Psoas muscle (tissue), 8 donors: ENCODE data around the gene CCSER2. TPM values are rescaled to one million over a fixed set of nuclear protein-coding genes. Genes with fewer than 3 reads are reported as not detected.

Source experiments
- ATAC-seq, 4 donors: fragments of 200-7000 bp; cut with Tn5 transposase; one replicate each; pipeline ENCODE4 v1.9.1; 2020; ENCODE audit warnings: moderate library complexity in 3 of 4, mild to moderate bottlenecking in 2 of 4
- DNase-seq, 2 donors: peaks; one replicate each; pipeline ENCODE4 v3.0.0-alpha.2; 2020
- H3K27ac ChIP-seq: fragments of 200-600 bp; one replicate; pipeline ENCODE4 v1.8.0; 2022
- H3K27me3 ChIP-seq, 3 donors: fragments of 200-600 bp in 1 of 3; one replicate each; pipeline versions ENCODE4 v1.6.1 to v1.8.0; 2013 to 2022; ENCODE audit warnings: low read length in 2 of 3, mild to moderate bottlenecking in 2 of 3, moderate library complexity in 1 of 3; ENCODE audit not compliant: insufficient read depth in 3 of 3
- H3K36me3 ChIP-seq, 2 donors: fragments of 200-600 bp in 1 of 2; one replicate each; pipeline versions ENCODE4 v1.6.1 to v1.8.0; 2013 to 2022; ENCODE audit warnings: low read depth in 1 of 2, mild to moderate bottlenecking in 1 of 2, moderate library complexity in 1 of 2; ENCODE audit not compliant: insufficient read depth in 1 of 2
- H3K4me1 ChIP-seq: fragments of 200-600 bp; one replicate; pipeline ENCODE4 v1.8.0; 2022
- H3K4me3 ChIP-seq: fragments of 200-600 bp; one replicate; pipeline ENCODE4 v1.8.0; 2022; ENCODE audit warnings: mild to moderate bottlenecking
- H3K9me3 ChIP-seq: fragments of 200-600 bp; one replicate; pipeline ENCODE4 v1.8.0; 2022
- WGBS, 3 donors: extraction: QIAGEN DNeasy Blood & Tissue Kit; methylation state at CpG; one replicate each; pipeline versions ENCODE4 v1.1.6 to v1.1.7; 2013; 5-methylcytosine and 5-hydroxymethylcytosine counted together
- intact Hi-C, 2 donors: fragments of 100-400 bp; cut with DNase I; formaldehyde crosslinking; loops; one replicate each; pipeline versions ENCODE4 v1.11.0 to v1.14.2; 2022
- polyA plus RNA-seq, 3 donors: library from polyadenylated mRNA; stranded (reverse); fragments of 200-250 nt; gene quantifications; one replicate each; pipeline ENCODE4 v1.2.3, GENCODE V29; 2013
- total RNA-seq, 4 donors: library from RNA; stranded (reverse); fragmentation: NEBNext Ultra II Directional in 2 of 4; extraction: Animal tissue kit (Norgen Biotek cat#: 25700) in 2 of 4; gene quantifications; one replicate each; pipeline versions ENCODE4 v1.2.1 to v1.2.4, GENCODE V29; 2021 to 2023
- TF ChIP-seq, protein P1 (sequence below): fragments of 200-600 bp; IDR thresholded peaks from one replicate; pipeline ENCODE4 v1.8.0; 2022; ENCODE audit warnings: antibody characterized with exemption
- donor health status: healthy with polysubstance abuse.
- donor health status: DM: no; HTN: no; CAD: no; lungs with moderate emphysema.
- donor health status: Bipolar disorder and iron deficiency.
- donor health status: healthy.
- donor health status: DM: yes; HTN: yes; CAD: no.
- donor health status: DM: no; HTN: no; CAD: no.
- donor health status: DM: no; HTN: no; CAD: no.
- donor health status: DM: yes; HTN: yes; CAD: no.

CCSER2 gene
- total and polyA plus RNA-seq, 7 donors: 12.5 to 122 (median 65.7) TPM

DNA sequence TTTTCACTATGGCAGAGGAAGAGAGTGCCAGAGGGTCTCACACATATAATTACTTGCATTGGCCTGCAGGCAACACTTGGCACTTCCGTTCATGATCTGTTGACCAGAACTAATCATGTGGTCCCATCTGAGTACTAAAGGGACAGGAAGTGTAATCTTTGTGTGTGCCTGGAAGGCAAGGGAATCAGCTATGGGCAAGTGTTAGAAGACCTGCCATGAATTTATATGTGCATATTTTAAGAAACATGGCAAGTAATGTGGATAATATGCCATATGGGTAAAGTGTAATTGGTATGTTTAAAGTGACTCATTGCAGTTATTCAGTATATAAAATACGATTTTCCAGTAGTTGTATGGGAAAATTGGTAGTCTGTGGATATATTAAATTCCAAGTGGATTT, 46.1 kb downstream of the CCSER2 start:
- intact Hi-C loops: loop anchor here (2.0 to 10.0 kb wide), 2 partner anchors 110 to 162 kb away; no protein-coding TSS in a partner anchor
- ATAC-seq: no peak
- Histone ChIP-seq H3K4me3 (no peak overlapping the region), H3K4me1 (no peaks in the 10 kb centered on the region), H3K27me3 (no peaks in the 10 kb centered on the region), H3K36me3 (peaks cover 7 to 38% of the 10 kb centered on the region in 2 donors), H3K9me3 (no peaks in the 10 kb centered on the region), H3K27ac (no peak overlapping the region)
- WGBS, 3 donors: 53 to 59% (median 56%) methylated on average over 2 of the region's 2 CpGs
- DNase-seq: no peak
- TF ChIP-seq, protein P1, sequence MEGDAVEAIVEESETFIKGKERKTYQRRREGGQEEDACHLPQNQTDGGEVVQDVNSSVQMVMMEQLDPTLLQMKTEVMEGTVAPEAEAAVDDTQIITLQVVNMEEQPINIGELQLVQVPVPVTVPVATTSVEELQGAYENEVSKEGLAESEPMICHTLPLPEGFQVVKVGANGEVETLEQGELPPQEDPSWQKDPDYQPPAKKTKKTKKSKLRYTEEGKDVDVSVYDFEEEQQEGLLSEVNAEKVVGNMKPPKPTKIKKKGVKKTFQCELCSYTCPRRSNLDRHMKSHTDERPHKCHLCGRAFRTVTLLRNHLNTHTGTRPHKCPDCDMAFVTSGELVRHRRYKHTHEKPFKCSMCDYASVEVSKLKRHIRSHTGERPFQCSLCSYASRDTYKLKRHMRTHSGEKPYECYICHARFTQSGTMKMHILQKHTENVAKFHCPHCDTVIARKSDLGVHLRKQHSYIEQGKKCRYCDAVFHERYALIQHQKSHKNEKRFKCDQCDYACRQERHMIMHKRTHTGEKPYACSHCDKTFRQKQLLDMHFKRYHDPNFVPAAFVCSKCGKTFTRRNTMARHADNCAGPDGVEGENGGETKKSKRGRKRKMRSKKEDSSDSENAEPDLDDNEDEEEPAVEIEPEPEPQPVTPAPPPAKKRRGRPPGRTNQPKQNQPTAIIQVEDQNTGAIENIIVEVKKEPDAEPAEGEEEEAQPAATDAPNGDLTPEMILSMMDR: no peak

DNA sequence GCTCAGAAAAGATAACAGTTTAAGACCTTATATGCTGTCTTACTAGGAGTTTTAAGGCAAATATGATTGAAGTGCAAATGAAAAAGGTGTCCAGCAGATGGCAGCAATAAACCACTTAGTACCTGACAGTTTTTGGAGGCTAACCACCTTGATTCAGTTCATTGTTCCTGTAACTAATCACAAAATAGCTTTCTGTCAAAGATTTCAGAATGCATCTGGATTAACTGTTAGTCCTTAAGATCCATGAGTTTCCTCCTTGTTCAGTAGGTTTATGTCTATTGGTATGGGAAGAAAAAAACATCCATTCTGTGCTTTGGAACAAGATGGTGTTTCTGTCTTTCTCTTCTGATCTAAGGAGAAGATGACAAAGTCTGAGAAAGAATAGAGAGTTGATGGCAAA, 46.6 kb downstream of the CCSER2 start:
- H3K36me3 ChIP-seq: peaks cover 7 to 38% of the 10 kb centered on the region in 2 donors
- no peak for DNase-seq
- H3K4me3 ChIP-seq: no peak overlapping the region
- intact Hi-C loops: loop anchor here (2.0 to 10.0 kb wide), 3 partner anchors 108 to 162 kb away; no protein-coding TSS in a partner anchor
- peak in 2 of 4 donors; percentile 64 to 81 for ATAC-seq
- H3K9me3 ChIP-seq: no peaks in the 10 kb centered on the region
- no peaks in the 10 kb centered on the region for H3K4me1 ChIP-seq
- H3K27ac ChIP-seq: no peak overlapping the region
- no peaks in the 10 kb centered on the region for H3K27me3 ChIP-seq
- TF ChIP-seq, protein P1: peak; percentile 80

DNA sequence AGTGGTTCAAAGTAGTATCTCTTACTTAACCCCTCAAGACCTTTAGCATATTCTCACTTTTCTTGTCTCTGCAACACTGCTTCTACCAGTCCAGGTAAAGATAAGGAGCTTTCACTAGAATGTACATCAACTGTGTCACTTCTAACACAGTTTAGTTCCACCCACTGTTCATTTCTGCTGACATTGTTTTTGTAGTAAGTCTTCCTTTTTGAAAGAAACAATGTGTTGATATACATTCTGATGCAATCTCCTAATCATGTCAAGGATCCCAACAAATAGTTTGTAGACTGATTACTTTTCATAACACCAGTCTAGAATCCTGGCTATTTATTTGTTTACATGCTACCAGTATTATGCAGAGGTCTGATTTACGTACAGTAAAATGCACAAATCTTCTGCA, 47.5 kb downstream of the CCSER2 start:
- WGBS, 3 donors: 90 to 94% (median 93%) methylated on average over 1 of the region's 1 CpG
- TF ChIP-seq, protein P1: no peak
- no peak for ATAC-seq
- Histone ChIP-seq H3K27ac (no peak overlapping the region), H3K27me3 (no peaks in the 10 kb centered on the region), H3K4me1 (no peaks in the 10 kb centered on the region), H3K4me3 (no peak overlapping the region), H3K9me3 (no peaks in the 10 kb centered on the region), H3K36me3 (peaks cover 7 to 38% of the 10 kb centered on the region in 2 donors)
- intact Hi-C loops: loop anchor here (2.0 to 10.0 kb wide), 3 partner anchors 109 to 161 kb away; no protein-coding TSS in a partner anchor
- no peak for DNase-seq

DNA sequence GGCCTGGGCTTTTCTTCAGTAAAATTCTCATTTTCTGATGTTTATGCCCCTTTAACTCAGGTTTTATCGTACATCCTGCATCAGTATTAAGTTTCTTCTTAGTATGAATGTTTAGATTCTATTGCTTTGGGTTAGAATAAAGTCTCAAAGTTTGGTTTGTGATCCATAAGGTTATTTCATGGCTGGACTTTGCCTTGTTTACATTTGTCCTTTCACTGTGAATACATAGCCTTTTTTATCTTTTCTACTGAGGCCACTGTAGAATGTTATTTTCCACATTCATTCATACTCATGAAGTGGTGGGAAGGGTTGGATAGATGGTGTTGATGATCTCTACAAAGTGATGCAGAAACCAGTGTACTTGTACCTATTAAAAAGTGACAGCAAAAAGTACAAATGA, 59.8 kb downstream of the CCSER2 start:
- Histone ChIP-seq H3K9me3 (no peaks in the 10 kb centered on the region), H3K4me3 (no peak overlapping the region), H3K27ac (no peak overlapping the region), H3K4me1 (no peaks in the 10 kb centered on the region), H3K36me3 (no peaks in the 10 kb centered on the region), H3K27me3 (no peaks in the 10 kb centered on the region)
- no peak for DNase-seq
- ATAC-seq: no peak
- 84 to 100% (median 96%) methylated on average over 1 of the region's 1 CpG for WGBS, 3 donors
- intact Hi-C loops: no loop called here
- TF ChIP-seq, protein P1: no peak

DNA sequence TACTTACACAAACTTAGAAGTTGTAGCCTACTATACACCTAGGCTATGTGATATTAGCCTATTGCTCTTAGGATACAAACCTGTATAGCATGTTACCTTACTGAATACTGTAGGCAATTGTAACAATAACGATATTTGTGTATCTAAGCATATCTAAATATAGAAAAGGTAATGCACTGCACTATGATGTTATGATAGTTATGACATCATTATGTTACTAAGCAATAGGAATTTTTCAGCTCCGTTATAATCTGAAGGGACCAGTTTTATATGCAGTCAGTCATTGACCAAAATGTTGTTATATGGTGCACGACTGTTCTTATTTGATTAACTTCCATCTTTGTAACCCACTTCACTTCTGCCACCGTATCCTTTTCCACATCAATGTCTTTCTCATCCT, 62.0 kb downstream of the CCSER2 start:
- intact Hi-C loops: no loop called here
- H3K36me3 ChIP-seq: no peaks in the 10 kb centered on the region
- H3K4me3 ChIP-seq: no peak overlapping the region
- ATAC-seq (no peak), DNase-seq (no peak)
- H3K27ac ChIP-seq: no peak overlapping the region
- TF ChIP-seq, protein P1: no peak
- H3K9me3 ChIP-seq: no peaks in the 10 kb centered on the region
- WGBS, 3 donors: 91 to 94% (median 91%) methylated on average over 4 of the region's 4 CpGs
- no peaks in the 10 kb centered on the region for H3K27me3 ChIP-seq
- H3K4me1 ChIP-seq: no peaks in the 10 kb centered on the region
